ENCODE results near the gene TBXAS1.

Gene TBXAS1

GRCh38 chr7:139867847-139868246 is 38.8 kb downstream of the TBXAS1 start:
- no peak overlapping the region for H3K4me2 ChIP-seq
- TF ChIP-seq Cebpa-rat (IDR thresholded peaks at IDR 0.05), result no peak
- peaks cover 13 to 42% (median 27%) of the 10 kb centered on the region in 11 experiments; a peak in 20 of 22 replicates for H3K9me3 ChIP-seq (replicated peaks in 1 of 11)
- peaks cover 0 to 19% (median 0%) of the 10 kb centered on the region in 10 experiments; a peak in 8 of 20 replicates for H3K4me1 ChIP-seq
- no peak overlapping the region for H3K4me3 ChIP-seq
- no peaks in the 10 kb centered on the region for H3K27me3 ChIP-seq
- peaks cover 0 to 51% (median 6%) of the 10 kb centered on the region in 11 experiments; a peak in 12 of 22 replicates for H3K36me3 ChIP-seq
- no peak overlapping the region for H3K27ac ChIP-seq
- no peak overlapping the region for H3K9ac ChIP-seq
- H4K20me1 ChIP-seq, result peaks cover 0 to 37% (median 0%) of the 10 kb centered on the region in 11 experiments; a peak in 2 of 22 replicates

GRCh38 chr7:139869886-139870285 is 40.8 kb downstream of the TBXAS1 start:
- H3K9ac ChIP-seq, result no peak overlapping the region
- peaks cover 3 to 22% (median 10%) of the 10 kb centered on the region in 11 experiments; a peak in 17 of 22 replicates for H3K9me3 ChIP-seq (replicated peaks in 1 of 11)
- H3K4me2 ChIP-seq, result peak overlapping the region in 5 of 11 experiments; percentile 1 to 42 (median 28); a peak in 7 of 22 replicates
- no peak overlapping the region for H3K4me3 ChIP-seq
- peaks cover 0 to 18% (median 0%) of the 10 kb centered on the region in 10 experiments; a peak in 8 of 20 replicates for H3K4me1 ChIP-seq
- TF ChIP-seq Cebpa-rat (IDR thresholded peaks at IDR 0.05), result no peak
- H3K27me3 ChIP-seq, result no peaks in the 10 kb centered on the region
- no peak overlapping the region for H3K27ac ChIP-seq
- peaks cover 0 to 37% (median 0%) of the 10 kb centered on the region in 11 experiments; a peak in 2 of 22 replicates for H4K20me1 ChIP-seq
- H3K36me3 ChIP-seq, result peaks cover 0 to 57% (median 13%) of the 10 kb centered on the region in 11 experiments; a peak in 13 of 22 replicates

DNA sequence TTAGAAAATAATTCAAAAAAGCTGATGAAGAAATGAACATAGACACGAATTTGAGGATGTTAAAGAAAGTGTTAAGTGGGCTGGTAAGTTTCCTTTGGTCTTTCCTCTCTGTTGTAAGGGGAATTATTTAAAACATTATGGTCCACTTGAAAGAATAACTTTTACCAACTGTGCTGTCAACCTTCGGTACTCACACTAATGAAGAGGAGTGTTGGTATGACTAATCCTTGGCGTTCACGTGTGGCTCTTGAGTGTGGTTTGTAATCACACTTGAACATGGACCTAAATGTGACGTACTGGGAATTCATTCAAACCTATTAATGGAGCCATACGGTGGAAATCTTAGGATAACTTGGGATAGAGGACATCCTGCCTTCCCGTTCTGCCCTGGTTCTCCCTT is 41.3 kb downstream of the TBXAS1 start:
- Histone ChIP-seq H3K36me3 (peaks cover 0 to 58% (median 13%) of the 10 kb centered on the region in 11 experiments; a peak in 13 of 22 replicates), H3K4me2 (peak overlapping the region in 3 of 11 experiments; percentile 28 to 42 (median 34); a peak in 4 of 22 replicates), H3K9ac (no peak overlapping the region), H3K4me3 (no peak overlapping the region), H3K27me3 (no peaks in the 10 kb centered on the region), H3K27ac (no peak overlapping the region), H3K9me3 (replicated peaks in 1 of 11) (peaks cover 0 to 17% (median 6%) of the 10 kb centered on the region in 11 experiments; a peak in 10 of 22 replicates), H3K4me1 (peaks cover 0 to 22% (median 1%) of the 10 kb centered on the region in 10 experiments; a peak in 13 of 20 replicates), H4K20me1 (peaks cover 0 to 37% (median 0%) of the 10 kb centered on the region in 11 experiments; a peak in 2 of 22 replicates)
- no peak for TF ChIP-seq Cebpa-rat (IDR thresholded peaks at IDR 0.05)

GRCh38 chr7:139871331-139871730 is 42.3 kb downstream of the TBXAS1 start:
- peaks cover 0 to 11% (median under 1%) of the 10 kb centered on the region in 11 experiments; a peak in 9 of 22 replicates for H3K9me3 ChIP-seq (replicated peaks in 1 of 11)
- H3K4me3 ChIP-seq, result no peak overlapping the region
- no peaks in the 10 kb centered on the region for H3K27me3 ChIP-seq
- peaks cover 6 to 31% (median 11%) of the 10 kb centered on the region in 10 experiments; a peak in 19 of 20 replicates for H3K4me1 ChIP-seq
- no peak overlapping the region for H3K9ac ChIP-seq
- H3K27ac ChIP-seq, result no peak overlapping the region
- TF ChIP-seq Cebpa-rat (IDR thresholded peaks at IDR 0.05), result no peak
- H3K36me3 ChIP-seq, result peaks cover 0 to 68% (median 13%) of the 10 kb centered on the region in 11 experiments; a peak in 13 of 22 replicates
- H4K20me1 ChIP-seq, result peaks cover 0 to 37% (median 0%) of the 10 kb centered on the region in 11 experiments; a peak in 2 of 22 replicates
- no peak overlapping the region for H3K4me2 ChIP-seq

DNA sequence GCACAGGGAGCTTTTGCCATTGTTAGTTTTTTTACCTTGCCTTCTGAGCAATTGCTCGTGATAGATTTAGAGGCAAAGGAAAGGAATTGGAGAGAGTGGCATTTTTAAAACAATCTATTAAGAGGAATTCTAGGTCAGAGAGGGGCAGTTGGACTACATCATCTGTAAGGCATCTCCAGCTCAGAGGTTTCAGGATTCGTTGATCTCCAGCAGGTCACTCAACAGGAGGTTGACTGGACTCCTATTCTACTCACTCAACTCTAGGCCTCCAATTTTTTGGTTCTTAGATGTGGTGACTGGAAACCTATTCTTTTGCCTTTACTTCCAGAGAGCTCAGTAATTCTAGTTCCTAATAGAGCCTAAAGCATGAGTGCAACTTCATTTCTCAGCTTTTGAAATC is 42.8 kb downstream of the TBXAS1 start:
- Histone ChIP-seq H3K4me2 (no peak overlapping the region), H3K9ac (no peak overlapping the region), H3K9me3 (replicated peaks in 1 of 11) (peaks cover 0 to 7% (median 0%) of the 10 kb centered on the region in 11 experiments; a peak in 5 of 22 replicates), H3K4me1 (peaks cover 6 to 32% (median 11%) of the 10 kb centered on the region in 10 experiments; a peak in 19 of 20 replicates), H3K27ac (no peak overlapping the region), H3K36me3 (peaks cover 0 to 72% (median 13%) of the 10 kb centered on the region in 11 experiments; a peak in 14 of 22 replicates), H3K4me3 (no peak overlapping the region), H4K20me1 (peaks cover 0 to 37% (median 0%) of the 10 kb centered on the region in 11 experiments; a peak in 2 of 22 replicates), H3K27me3 (no peaks in the 10 kb centered on the region)
- TF ChIP-seq Cebpa-rat (IDR thresholded peaks at IDR 0.05), result no peak

- Histone ChIP-seq H3K4me2 (no peak overlapping the region), H3K9ac (no peak overlapping the region), H3K27ac (no peak overlapping the region), H4K20me1 (peaks cover 0 to 32% (median 0%) of the 10 kb centered on the region in 11 experiments; a peak in 2 of 22 replicates), H3K9me3 (replicated peaks in 1 of 11) (peaks cover 0 to 8% (median 0%) of the 10 kb centered on the region in 11 experiments; a peak in 4 of 22 replicates), H3K27me3 (no peaks in the 10 kb centered on the region), H3K36me3 (peaks cover 0 to 77% (median 13%) of the 10 kb centered on the region in 11 experiments; a peak in 14 of 22 replicates), H3K4me3 (no peak overlapping the region), H3K4me1 (peaks cover 6 to 32% (median 11%) of the 10 kb centered on the region in 10 experiments; a peak in 19 of 20 replicates)
- TF ChIP-seq Cebpa-rat (IDR thresholded peaks at IDR 0.05), result no peak
Measured at GRCh38 chr7:139873593-139874301, 44.7 kb downstream of the TBXAS1 start.

GRCh38 chr7:139874302-139874629 is 45.2 kb downstream of the TBXAS1 start:
- H3K27me3 ChIP-seq, result no peaks in the 10 kb centered on the region
- peaks cover 0 to 82% (median 13%) of the 10 kb centered on the region in 11 experiments; a peak in 14 of 22 replicates for H3K36me3 ChIP-seq
- H3K4me1 ChIP-seq, result peaks cover 6 to 31% (median 11%) of the 10 kb centered on the region in 10 experiments; a peak in 19 of 20 replicates
- peaks cover 0 to 27% (median 0%) of the 10 kb centered on the region in 11 experiments; a peak in 2 of 22 replicates for H4K20me1 ChIP-seq
- H3K27ac ChIP-seq, result no peak overlapping the region
- H3K4me2 ChIP-seq, result no peak overlapping the region
- H3K9ac ChIP-seq, result no peak overlapping the region
- H3K9me3 ChIP-seq (replicated peaks in 1 of 11), result peaks cover 0 to 8% (median 0%) of the 10 kb centered on the region in 11 experiments; a peak in 4 of 22 replicates
- H3K4me3 ChIP-seq, result no peak overlapping the region
- no peak for TF ChIP-seq Cebpa-rat (IDR thresholded peaks at IDR 0.05)

DNA sequence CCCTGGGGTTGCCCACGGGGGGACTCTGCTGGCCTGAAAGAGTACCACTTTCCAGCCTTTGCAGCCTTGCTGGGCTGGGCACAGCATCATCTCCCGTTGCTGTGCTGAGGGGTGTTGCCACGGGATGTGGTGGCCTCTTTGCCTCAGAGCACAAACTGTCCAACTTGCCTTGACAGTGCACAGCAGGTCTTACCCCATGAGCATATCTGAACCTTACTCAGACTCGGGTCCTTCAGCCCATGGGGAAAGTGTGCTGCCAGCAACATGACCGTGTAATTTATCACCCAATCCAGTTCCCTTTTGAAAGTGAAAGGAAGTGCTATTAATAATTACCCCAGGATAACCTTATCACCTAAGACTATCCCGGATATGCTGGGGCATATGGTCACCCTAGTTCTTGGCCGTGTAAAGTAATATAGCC is 46.8 kb downstream of the TBXAS1 start:
- no peaks in the 10 kb centered on the region for H3K27me3 ChIP-seq
- H3K36me3 ChIP-seq, result peaks cover 0 to 92% (median 13%) of the 10 kb centered on the region in 11 experiments; a peak in 14 of 22 replicates
- H3K9me3 ChIP-seq (replicated peaks in 1 of 11), result peaks cover 0 to 8% (median 0%) of the 10 kb centered on the region in 11 experiments; a peak in 4 of 22 replicates
- H3K27ac ChIP-seq, result peak overlapping the region in 2 of 11 experiments; percentile 21 to 30; a peak in 3 of 22 replicates
- no peak overlapping the region for H3K9ac ChIP-seq
- H4K20me1 ChIP-seq, result peaks cover 0 to 12% (median 0%) of the 10 kb centered on the region in 11 experiments; a peak in 3 of 22 replicates
- peak overlapping the region; percentile 14 to 81 (median 60) for H3K4me2 ChIP-seq
- no peak overlapping the region for H3K4me3 ChIP-seq
- peaks cover 6 to 18% (median 11%) of the 10 kb centered on the region in 10 experiments; a peak in 19 of 20 replicates for H3K4me1 ChIP-seq
- no peak for TF ChIP-seq Cebpa-rat (IDR thresholded peaks at IDR 0.05)

All from BLaER1 treated with 17β-estradiol and CSF1 and Interleukin-3, amounts not matched to agents 10 nM and 100 nM (cell line).